GM23248 (cell line): ENCODE results near the gene CFAP58. TPM values are rescaled to one million over a fixed set of nuclear protein-coding genes. Genes with fewer than 3 reads are reported as not detected.
A peak's percentile ranks its signal among the peaks of the same experiment; 100 is the strongest.

Experiments
- DNase-seq: peaks from one replicate; pipeline ENCODE4 v3.0.0-alpha.2; 2015
- H2AFZ ChIP-seq: fragments of 200-600 bp; sonication (generic); 2 replicates; pipeline ENCODE4 v1.6.1; 2016; ENCODE audit warnings: antibody characterized with exemption
- H3F3A ChIP-seq: fragments of 200-600 bp; sonication (generic); 2 replicates; pipeline ENCODE4 v1.6.1; 2016; ENCODE audit warnings: mild to moderate bottlenecking, antibody characterized with exemption, mixed run types; ENCODE audit not compliant: insufficient read depth
- H3K27ac ChIP-seq: fragments of 200-600 bp; sonication (generic); 2 replicates; pipeline ENCODE4 v1.5.1; 2016; ENCODE audit warnings: mild to moderate bottlenecking
- H3K27me3 ChIP-seq: fragments of 200-600 bp; sonication (generic); replicated peaks from 2 replicates; pipeline ENCODE4 v1.6.1; 2016; ENCODE audit warnings: mild to moderate bottlenecking; ENCODE audit not compliant: insufficient read depth
- H3K36me3 ChIP-seq: fragments of 200-600 bp; sonication (generic); 2 replicates; pipeline ENCODE4 v1.6.1; 2016; ENCODE audit warnings: low read depth, mild to moderate bottlenecking
- H3K4me1 ChIP-seq: fragments of 200-600 bp; sonication (generic); 2 replicates; pipeline ENCODE4 v1.6.1; 2016; ENCODE audit warnings: mild to moderate bottlenecking; ENCODE audit not compliant: insufficient read depth
- H3K4me2 ChIP-seq: fragments of 200-600 bp; sonication (generic); one replicate; pipeline ENCODE4 v1.6.1; 2016; ENCODE audit warnings: mild to moderate bottlenecking; ENCODE audit not compliant: unreplicated experiment
- H3K4me3 ChIP-seq: fragments of 200-600 bp; sonication (generic); 2 replicates; pipeline ENCODE4 v1.5.1; 2016; ENCODE audit warnings: mild to moderate bottlenecking
- H3K79me2 ChIP-seq: fragments of 200-600 bp; sonication (generic); 2 replicates; pipeline ENCODE4 v1.6.1; 2016; ENCODE audit warnings: mild to moderate bottlenecking; ENCODE audit not compliant: insufficient read depth
- H3K9ac ChIP-seq: fragments of 200-600 bp; sonication (generic); 2 replicates; pipeline ENCODE4 v1.6.1; 2016; ENCODE audit warnings: mild to moderate bottlenecking
- H3K9me2 ChIP-seq: fragments of 200-600 bp; sonication (generic); 2 replicates; pipeline ENCODE4 v1.6.1; 2016; ENCODE audit warnings: mixed run types, mild to moderate bottlenecking, moderate library complexity; ENCODE audit not compliant: insufficient read depth
- H3K9me3 ChIP-seq: fragments of 200-600 bp; sonication (generic); one replicate; pipeline ENCODE4 v1.6.1; 2017; ENCODE audit warnings: low read depth
- H4K20me1 ChIP-seq: fragments of 200-600 bp; sonication (generic); 2 replicates; pipeline ENCODE4 v1.6.0; 2016; ENCODE audit not compliant: insufficient read depth
- EZH2 ChIP-seq: fragments of 200-600 bp; sonication (generic); IDR thresholded peaks from 2 replicates; pipeline ENCODE4 v1.6.1; 2018; ENCODE audit warnings: antibody characterized with exemption, mild to moderate bottlenecking; ENCODE audit not compliant: insufficient read depth, poor library complexity, severe bottlenecking
- EZH2phosphoT487 ChIP-seq: fragments of 200-600 bp; sonication (generic); IDR thresholded peaks from 2 replicates; pipeline ENCODE4 v1.6.1; 2018; ENCODE audit warnings: antibody characterized with exemption, moderate library complexity, mild to moderate bottlenecking, low read depth; ENCODE audit not compliant: insufficient read depth
- WGBS, 2 experiments: methylation state at CpG; one replicate each; pipeline ENCODE4 v1.1.6; 2015 to 2017; ENCODE audit warnings: low lambda C conversion rate in 2 of 2, low coverage in 1 of 2; ENCODE audit errors: missing lambda C conversion rate in 2 of 2; 5-methylcytosine and 5-hydroxymethylcytosine counted together
- in situ Hi-C: fragments of 300-500 bp; cut with MboI; formaldehyde crosslinking; loops from 2 replicates; pipeline ENCODE4 v1.15.0; 2020
- polyA plus RNA-seq: library from polyadenylated mRNA; unstranded; fragments of >200 nt; fragmentation: Nextera tagmentation; extraction: Ambion mirVana; gene quantifications from 2 replicates; pipeline ENCODE4 v1.2.1, GENCODE V29; 2016
- total RNA-seq: library from RNA; depleted of rRNA; stranded (reverse); fragments of >200 nt; shearing (Covaris generic); gene quantifications from 2 replicates; pipeline ENCODE4 v1.2.3, GENCODE V29; 2014

The CFAP58 gene
- total and polyA plus RNA-seq, 2 experiments from 2014 or later = 0.22 to 0.30 TPM

GRCh38 chr10:104403636-104404035 is 50.0 kb downstream of the CFAP58 start:
- in situ Hi-C loops = loop anchor here (25.0 kb wide), 1 partner anchor 509 kb away; no protein-coding TSS in a partner anchor

GRCh38 chr10:104406715-104407650 is 53.4 kb downstream of the CFAP58 start:
- Histone ChIP-seq H3K9me2 (no peaks in the 10 kb centered on the region), H3K79me2 (no peaks in the 10 kb centered on the region), H3K27me3 (no peaks in the 10 kb centered on the region), H3K36me3 (no peaks in the 10 kb centered on the region), H3F3A (no peaks in the 10 kb centered on the region), H3K4me2 (peak overlapping the region; percentile 29), H4K20me1 (no peaks in the 10 kb centered on the region), H3K27ac (no peak overlapping the region), H3K9me3 (no peaks in the 10 kb centered on the region), H3K9ac (no peak overlapping the region), H3K4me1 (no peaks in the 10 kb centered on the region), H3K4me3 (no peak overlapping the region), H2AFZ (no peak overlapping the region)
- WGBS, 2 experiments = 33 to 34% methylated on average over 7 of the region's 7 CpGs
- in situ Hi-C loops = loop anchor here (25.0 kb wide), 1 partner anchor 505 kb away; no protein-coding TSS in a partner anchor
- DNase-seq = peak; percentile 78
- TF ChIP-seq EZH2 (no peak), EZH2phosphoT487 (no peak)

More at GRCh38 chr10:104403636-104404035, 50.0 kb downstream of the CFAP58 start:
- H3K27ac ChIP-seq = no peak overlapping the region
- H2AFZ ChIP-seq = no peak overlapping the region
- no peaks in the 10 kb centered on the region for H3K4me1 ChIP-seq
- H3F3A ChIP-seq = no peaks in the 10 kb centered on the region
- no peaks in the 10 kb centered on the region for H3K27me3 ChIP-seq
- no peaks in the 10 kb centered on the region for H3K9me3 ChIP-seq
- no peaks in the 10 kb centered on the region for H3K36me3 ChIP-seq
- no peak for TF ChIP-seq EZH2
- TF ChIP-seq EZH2phosphoT487 = no peak
- no peaks in the 10 kb centered on the region for H4K20me1 ChIP-seq
- H3K79me2 ChIP-seq = no peaks in the 10 kb centered on the region
- no peaks in the 10 kb centered on the region for H3K9me2 ChIP-seq
- WGBS, 2 experiments = 21 to 24% methylated on average over 8 of the region's 8 CpGs
- DNase-seq = no peak
- H3K4me3 ChIP-seq = no peak overlapping the region
- no peak overlapping the region for H3K9ac ChIP-seq
- no peak overlapping the region for H3K4me2 ChIP-seq

GRCh38 chr10:104413528-104413927 is 59.9 kb downstream of the CFAP58 start:
- TF ChIP-seq EZH2 (no peak), EZH2phosphoT487 (no peak)
- H3F3A ChIP-seq = no peaks in the 10 kb centered on the region
- no peak overlapping the region for H3K9ac ChIP-seq
- H3K36me3 ChIP-seq = no peaks in the 10 kb centered on the region
- no peaks in the 10 kb centered on the region for H3K27me3 ChIP-seq
- no peak overlapping the region for H2AFZ ChIP-seq
- DNase-seq = no peak
- no peaks in the 10 kb centered on the region for H4K20me1 ChIP-seq
- H3K4me3 ChIP-seq = no peak overlapping the region
- WGBS, 2 experiments = 16 to 30% methylated on average over 1 of the region's 1 CpG
- H3K79me2 ChIP-seq = no peaks in the 10 kb centered on the region
- H3K4me2 ChIP-seq = no peak overlapping the region
- no peak overlapping the region for H3K27ac ChIP-seq
- H3K9me3 ChIP-seq = no peaks in the 10 kb centered on the region
- in situ Hi-C loops = loop anchor here (25.0 kb wide), 1 partner anchor 499 kb away; no protein-coding TSS in a partner anchor
- H3K9me2 ChIP-seq = no peaks in the 10 kb centered on the region
- H3K4me1 ChIP-seq = no peaks in the 10 kb centered on the region

GRCh38 chr10:104415526-104416165 is 62.0 kb downstream of the CFAP58 start:
- no peak for TF ChIP-seq EZH2phosphoT487
- no peak for TF ChIP-seq EZH2
- Histone ChIP-seq H3K9ac (no peak overlapping the region), H3K79me2 (no peaks in the 10 kb centered on the region), H3K9me3 (no peaks in the 10 kb centered on the region), H3K27ac (no peak overlapping the region), H3K9me2 (no peaks in the 10 kb centered on the region), H3K4me1 (no peaks in the 10 kb centered on the region), H3K27me3 (no peaks in the 10 kb centered on the region), H4K20me1 (no peaks in the 10 kb centered on the region), H2AFZ (no peak overlapping the region), H3K4me2 (no peak overlapping the region), H3F3A (no peaks in the 10 kb centered on the region), H3K4me3 (no peak overlapping the region), H3K36me3 (no peaks in the 10 kb centered on the region)
- WGBS, 2 experiments = 65 to 66% methylated on average over 7 of the region's 7 CpGs
- no peak for DNase-seq
- in situ Hi-C loops = loop anchor here (25.0 kb wide), 1 partner anchor 497 kb away; no protein-coding TSS in a partner anchor
